ENCODE measurements around the gene LENEP. TPM values are rescaled to one million over a fixed set of nuclear protein-coding genes. Genes with fewer than 3 reads are reported as not detected.

The LENEP gene
- total and polyA plus RNA-seq, 2 donors (not counting 1 experiment from before 2014, with no cell fraction given), result not detected

DNA sequence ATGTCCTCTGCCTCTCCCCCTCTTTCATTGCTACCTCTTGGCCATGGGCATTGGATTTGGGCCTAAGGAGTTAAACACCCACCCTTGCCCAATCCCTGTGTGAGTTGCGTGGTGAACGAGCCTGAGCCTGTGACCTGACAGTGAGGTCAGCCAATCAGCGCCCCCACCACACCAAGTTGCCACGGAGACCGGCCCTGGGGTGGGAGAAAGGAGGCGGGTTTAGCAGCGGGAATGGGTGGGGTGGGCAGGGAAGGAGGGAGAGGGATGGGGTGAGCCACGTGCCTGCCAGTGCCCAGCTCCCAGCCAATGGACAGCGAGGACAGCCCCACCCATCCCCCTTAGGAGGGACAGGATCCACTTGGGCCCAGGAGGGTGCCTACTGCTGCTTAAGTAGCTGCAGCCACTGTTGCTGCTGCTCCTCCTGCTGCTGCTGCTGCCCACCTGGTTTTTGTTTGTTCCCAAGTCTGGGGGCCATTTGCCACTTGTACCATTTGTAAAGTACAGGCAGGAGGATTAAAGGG, 18.7 kb downstream of the LENEP start:
- H3K79me2 ChIP-seq (ENCODE audit: control insufficient read depth, insufficient read depth, low read length), result peaks cover under 1% of the 10 kb centered on the region

DNA sequence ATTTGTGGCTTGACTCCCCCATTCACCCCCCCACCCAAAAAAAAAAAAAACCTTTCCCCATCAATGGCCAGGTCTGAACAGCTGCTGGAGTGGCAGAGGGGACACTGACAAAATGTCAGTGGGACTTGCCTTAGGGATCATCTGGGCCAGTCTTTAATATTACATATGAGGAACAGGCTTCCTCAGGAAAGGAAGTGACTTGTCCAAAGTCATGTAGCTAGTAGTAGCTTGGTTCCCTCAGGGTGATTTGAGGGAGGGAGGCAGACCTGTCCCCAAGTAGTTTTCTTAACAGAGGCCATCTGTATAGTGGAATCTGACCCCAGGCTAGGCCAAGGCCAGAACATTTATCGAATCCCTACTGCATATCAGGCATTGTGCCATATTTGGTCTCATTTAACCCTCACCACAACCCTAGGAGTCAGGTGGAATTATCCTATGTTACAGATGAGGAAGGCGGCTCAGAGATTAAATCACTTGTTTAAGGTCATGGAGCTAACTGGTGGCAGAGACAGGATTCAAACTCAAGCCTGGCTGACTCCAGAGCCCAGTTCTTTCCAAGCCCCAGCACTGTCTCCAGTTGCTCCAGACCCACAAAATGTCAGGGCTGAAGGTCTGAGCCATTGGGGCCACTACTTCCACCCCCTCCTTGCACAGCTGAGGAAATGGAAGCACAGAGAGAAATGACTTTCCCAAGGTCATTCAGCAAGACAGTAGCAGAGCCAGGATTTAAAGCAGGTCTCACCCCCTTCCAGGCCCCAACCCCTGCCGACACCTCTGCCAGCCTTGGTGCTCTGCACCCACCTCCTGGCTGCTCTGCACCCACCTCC, 19.6 kb downstream of the LENEP start:
- TF ChIP-seq, protein P1, sequence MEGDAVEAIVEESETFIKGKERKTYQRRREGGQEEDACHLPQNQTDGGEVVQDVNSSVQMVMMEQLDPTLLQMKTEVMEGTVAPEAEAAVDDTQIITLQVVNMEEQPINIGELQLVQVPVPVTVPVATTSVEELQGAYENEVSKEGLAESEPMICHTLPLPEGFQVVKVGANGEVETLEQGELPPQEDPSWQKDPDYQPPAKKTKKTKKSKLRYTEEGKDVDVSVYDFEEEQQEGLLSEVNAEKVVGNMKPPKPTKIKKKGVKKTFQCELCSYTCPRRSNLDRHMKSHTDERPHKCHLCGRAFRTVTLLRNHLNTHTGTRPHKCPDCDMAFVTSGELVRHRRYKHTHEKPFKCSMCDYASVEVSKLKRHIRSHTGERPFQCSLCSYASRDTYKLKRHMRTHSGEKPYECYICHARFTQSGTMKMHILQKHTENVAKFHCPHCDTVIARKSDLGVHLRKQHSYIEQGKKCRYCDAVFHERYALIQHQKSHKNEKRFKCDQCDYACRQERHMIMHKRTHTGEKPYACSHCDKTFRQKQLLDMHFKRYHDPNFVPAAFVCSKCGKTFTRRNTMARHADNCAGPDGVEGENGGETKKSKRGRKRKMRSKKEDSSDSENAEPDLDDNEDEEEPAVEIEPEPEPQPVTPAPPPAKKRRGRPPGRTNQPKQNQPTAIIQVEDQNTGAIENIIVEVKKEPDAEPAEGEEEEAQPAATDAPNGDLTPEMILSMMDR (conservative IDR thresholded peaks at IDR 0.05 in 1 of 2, IDR thresholded peaks at IDR 0.05 in 1 of 2; ENCODE audit: low read depth in 1 of 2, low read length in 2 of 2), result no peak
- no peak for TF ChIP-seq EZH2 (IDR thresholded peaks at IDR 0.05; ENCODE audit: low read length, missing control alignments)
- H4K20me1 ChIP-seq (ENCODE audit: control insufficient read depth, extremely low read depth, insufficient read depth, low read length), result no peaks in the 10 kb centered on the region
- no peaks in the 10 kb centered on the region for H3K79me2 ChIP-seq (ENCODE audit: control insufficient read depth, insufficient read depth, low read length)

More for the DNA sequence above, 18.7 kb downstream of the LENEP start:
- H3K27me3 ChIP-seq (ENCODE audit: control insufficient read depth, insufficient read depth, low read length), result no peaks in the 10 kb centered on the region
- DNase-seq (ENCODE audit: low read depth in 2 of 2), result peak; percentile 28 to 88
- H3K36me3 ChIP-seq (ENCODE audit: control insufficient read depth, insufficient read depth, low read length), result peaks cover 7% of the 10 kb centered on the region
- no peaks in the 10 kb centered on the region for H4K20me1 ChIP-seq (ENCODE audit: control insufficient read depth, extremely low read depth, insufficient read depth, low read length)
- H3K9me3 ChIP-seq (ENCODE audit: control insufficient read depth, insufficient read depth, low read depth, low read length), result no peaks in the 10 kb centered on the region
- no peak overlapping the region for H3K4me3 ChIP-seq (replicated peaks in 1 of 4; ENCODE audit: control extremely low read depth in 1 of 4, insufficient read depth in 1 of 4, low read depth in 3 of 4, low read length in 4 of 4)
- H3K4me1 ChIP-seq (ENCODE audit: control insufficient read depth, extremely low read depth, insufficient read depth, low read length), result peaks cover 2% of the 10 kb centered on the region
- no peak overlapping the region for H3K9ac ChIP-seq (ENCODE audit: insufficient read depth, low read length)
- H3K4me2 ChIP-seq (ENCODE audit: extremely low read depth, insufficient read depth, low read length), result no peak overlapping the region
- no peak overlapping the region for H2AFZ ChIP-seq (ENCODE audit: low read length)
- no peak overlapping the region for H3K27ac ChIP-seq (ENCODE audit: insufficient read depth, low read length)
- no peak for TF ChIP-seq EZH2 (IDR thresholded peaks at IDR 0.05; ENCODE audit: low read length, missing control alignments)
- TF ChIP-seq, protein P1 (conservative IDR thresholded peaks at IDR 0.05 in 1 of 2, IDR thresholded peaks at IDR 0.05 in 1 of 2; ENCODE audit: low read depth in 1 of 2, low read length in 2 of 2), result no peak

DNA sequence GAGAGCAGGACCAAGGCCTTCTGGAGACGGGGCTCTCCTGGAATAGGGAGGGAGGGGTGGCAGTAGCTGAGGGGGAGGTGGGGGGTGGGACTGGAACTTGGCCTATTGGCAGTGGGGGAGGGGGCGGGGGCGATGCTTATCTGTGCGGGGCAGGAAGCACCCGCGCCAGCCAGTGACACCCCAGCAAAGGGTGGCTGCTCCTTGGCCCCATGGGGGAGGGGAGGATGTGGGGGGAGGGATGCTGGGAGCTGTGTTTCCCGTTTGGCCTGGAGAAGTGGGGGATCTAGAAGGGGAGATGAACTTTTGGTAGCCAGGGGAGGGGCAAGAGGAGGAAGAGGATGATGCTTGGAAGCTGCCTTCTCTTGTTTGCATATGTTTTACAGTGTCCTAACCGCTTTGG, 20.2 kb downstream of the LENEP start:
- Histone ChIP-seq H3K9me3 (ENCODE audit: control insufficient read depth, insufficient read depth, low read depth, low read length) (no peaks in the 10 kb centered on the region), H3K79me2 (ENCODE audit: control insufficient read depth, insufficient read depth, low read length) (no peaks in the 10 kb centered on the region), H3K27ac (ENCODE audit: insufficient read depth, low read length) (no peak overlapping the region), H3K4me1 (ENCODE audit: control insufficient read depth, extremely low read depth, insufficient read depth, low read length) (peaks cover 11% of the 10 kb centered on the region), H3K36me3 (ENCODE audit: control insufficient read depth, insufficient read depth, low read length) (peaks cover 7% of the 10 kb centered on the region), H4K20me1 (ENCODE audit: control insufficient read depth, extremely low read depth, insufficient read depth, low read length) (no peaks in the 10 kb centered on the region), H3K9ac (ENCODE audit: insufficient read depth, low read length) (no peak overlapping the region), H2AFZ (ENCODE audit: low read length) (no peak overlapping the region), H3K27me3 (ENCODE audit: control insufficient read depth, insufficient read depth, low read length) (no peaks in the 10 kb centered on the region), H3K4me2 (ENCODE audit: extremely low read depth, insufficient read depth, low read length) (no peak overlapping the region), H3K4me3 (replicated peaks in 1 of 4; ENCODE audit: control extremely low read depth in 1 of 4, insufficient read depth in 1 of 4, low read depth in 3 of 4, low read length in 4 of 4) (no peak overlapping the region)
- DNase-seq (ENCODE audit: low read depth in 2 of 2), result no peak
- TF ChIP-seq, protein P1 (conservative IDR thresholded peaks at IDR 0.05 in 1 of 2, IDR thresholded peaks at IDR 0.05 in 1 of 2; ENCODE audit: low read depth in 1 of 2, low read length in 2 of 2), result no peak
- no peak for TF ChIP-seq EZH2 (IDR thresholded peaks at IDR 0.05; ENCODE audit: low read length, missing control alignments)

More for the DNA sequence above, 19.6 kb downstream of the LENEP start:
- Histone ChIP-seq H3K9me3 (ENCODE audit: control insufficient read depth, insufficient read depth, low read depth, low read length) (no peaks in the 10 kb centered on the region), H3K4me1 (ENCODE audit: control insufficient read depth, extremely low read depth, insufficient read depth, low read length) (peaks cover 7% of the 10 kb centered on the region), H3K27ac (ENCODE audit: insufficient read depth, low read length) (no peak overlapping the region), H2AFZ (ENCODE audit: low read length) (no peak overlapping the region), H3K9ac (ENCODE audit: insufficient read depth, low read length) (no peak overlapping the region), H3K4me3 (replicated peaks in 1 of 4; ENCODE audit: control extremely low read depth in 1 of 4, insufficient read depth in 1 of 4, low read depth in 3 of 4, low read length in 4 of 4) (no peak overlapping the region), H3K36me3 (ENCODE audit: control insufficient read depth, insufficient read depth, low read length) (peaks cover 7% of the 10 kb centered on the region), H3K4me2 (ENCODE audit: extremely low read depth, insufficient read depth, low read length) (no peak overlapping the region), H3K27me3 (ENCODE audit: control insufficient read depth, insufficient read depth, low read length) (no peaks in the 10 kb centered on the region)
- no peak for DNase-seq (ENCODE audit: low read depth in 2 of 2)
